ENCODE results near the gene SALL1.

Gene SALL1

GRCh38 chr16:51193879-51194278 lies 42.8 kb upstream of the SALL1 start:
- no peak overlapping the region for H3K9ac ChIP-seq (ENCODE audit: low read depth, low read length, poor library complexity, severe bottlenecking)
- H3K9me3 ChIP-seq (ENCODE audit: insufficient read depth, low read depth, low read length) = no peaks in the 10 kb centered on the region; the same call in 1 of the 2 replicates
- no peaks in the 10 kb centered on the region for H3F3A ChIP-seq (ENCODE audit: low read depth)
- no peaks in the 10 kb centered on the region for H3K36me3 ChIP-seq (ENCODE audit: insufficient read depth, low read length)
- H3K9me2 ChIP-seq (replicated peaks; ENCODE audit: low read depth, low read length) = no peaks in the 10 kb centered on the region
- H3K79me2 ChIP-seq (ENCODE audit: insufficient read depth, low read length) = no peaks in the 10 kb centered on the region
- H3K4me3 ChIP-seq (ENCODE audit: low read length, poor library complexity, severe bottlenecking) = no peak overlapping the region
- H2AFZ ChIP-seq (ENCODE audit: low read length) = no peak overlapping the region
- H3K27me3 ChIP-seq (ENCODE audit: insufficient read depth, low read length, poor library complexity, severe bottlenecking) = no peaks in the 10 kb centered on the region
- no peak overlapping the region for H3K4me2 ChIP-seq (ENCODE audit: low read depth, low read length, poor library complexity, severe bottlenecking)
- H3K4me1 ChIP-seq (ENCODE audit: insufficient read depth, low read length, poor library complexity, severe bottlenecking) = no peaks in the 10 kb centered on the region
- no peaks in the 10 kb centered on the region for H4K20me1 ChIP-seq (ENCODE audit: insufficient read depth, low read length, poor library complexity, severe bottlenecking)
- TF ChIP-seq EZH2phosphoT487 (IDR thresholded peaks at IDR 0.05; ENCODE audit: borderline replicate concordance) (no peak), CTCF (conservative IDR thresholded peaks at IDR 0.05; ENCODE audit: low read length) (no peak)

GRCh38 chr16:51184702-51185433 lies 33.8 kb upstream of the SALL1 start:
- Histone ChIP-seq H4K20me1 (ENCODE audit: insufficient read depth, low read length, poor library complexity, severe bottlenecking) (no peaks in the 10 kb centered on the region), H3K27me3 (ENCODE audit: insufficient read depth, low read length, poor library complexity, severe bottlenecking) (no peaks in the 10 kb centered on the region), H3K79me2 (ENCODE audit: insufficient read depth, low read length) (no peaks in the 10 kb centered on the region), H3K4me3 (ENCODE audit: low read length, poor library complexity, severe bottlenecking) (no peak overlapping the region), H2AFZ (ENCODE audit: low read length) (no peak overlapping the region; the same call in 1 of the 2 replicates), H3K4me1 (ENCODE audit: insufficient read depth, low read length, poor library complexity, severe bottlenecking) (no peaks in the 10 kb centered on the region), H3F3A (ENCODE audit: low read depth) (no peaks in the 10 kb centered on the region), H3K9ac (ENCODE audit: low read depth, low read length, poor library complexity, severe bottlenecking) (no peak overlapping the region), H3K4me2 (ENCODE audit: low read depth, low read length, poor library complexity, severe bottlenecking) (no peak overlapping the region), H3K36me3 (ENCODE audit: insufficient read depth, low read length) (no peaks in the 10 kb centered on the region), H3K9me3 (ENCODE audit: insufficient read depth, low read depth, low read length) (no peaks in the 10 kb centered on the region; the same call in 1 of the 2 replicates), H3K9me2 (replicated peaks; ENCODE audit: low read depth, low read length) (no peaks in the 10 kb centered on the region)
- no peak for TF ChIP-seq EZH2phosphoT487 (IDR thresholded peaks at IDR 0.05; ENCODE audit: borderline replicate concordance)
- no peak for TF ChIP-seq CTCF (conservative IDR thresholded peaks at IDR 0.05; ENCODE audit: low read length)

- H2AFZ ChIP-seq (ENCODE audit: low read length) = no peak overlapping the region
- H3K79me2 ChIP-seq (ENCODE audit: insufficient read depth, low read length) = no peaks in the 10 kb centered on the region
- H3K36me3 ChIP-seq (ENCODE audit: insufficient read depth, low read length) = no peaks in the 10 kb centered on the region
- no peak overlapping the region for H3K9ac ChIP-seq (ENCODE audit: low read depth, low read length, poor library complexity, severe bottlenecking)
- H3K9me2 ChIP-seq (replicated peaks; ENCODE audit: low read depth, low read length) = no peaks in the 10 kb centered on the region
- no peaks in the 10 kb centered on the region; the same call in 1 of the 2 replicates for H3K9me3 ChIP-seq (ENCODE audit: insufficient read depth, low read depth, low read length)
- no peaks in the 10 kb centered on the region for H4K20me1 ChIP-seq (ENCODE audit: insufficient read depth, low read length, poor library complexity, severe bottlenecking)
- H3K4me2 ChIP-seq (ENCODE audit: low read depth, low read length, poor library complexity, severe bottlenecking) = no peak overlapping the region
- no peaks in the 10 kb centered on the region for H3K27me3 ChIP-seq (ENCODE audit: insufficient read depth, low read length, poor library complexity, severe bottlenecking)
- no peaks in the 10 kb centered on the region for H3F3A ChIP-seq (ENCODE audit: low read depth)
- H3K4me3 ChIP-seq (ENCODE audit: low read length, poor library complexity, severe bottlenecking) = no peak overlapping the region
- no peaks in the 10 kb centered on the region for H3K4me1 ChIP-seq (ENCODE audit: insufficient read depth, low read length, poor library complexity, severe bottlenecking)
- TF ChIP-seq CTCF (conservative IDR thresholded peaks at IDR 0.05; ENCODE audit: low read length) (no peak), EZH2phosphoT487 (IDR thresholded peaks at IDR 0.05; ENCODE audit: borderline replicate concordance) (no peak)
Observed at GRCh38 chr16:51181503-51181811, 30.4 kb upstream of the SALL1 start.

Measured in Loucy (cell line).